GM06990 (cell line): Measurements from ENCODE around the gene ZNF804A.

Experiments
- DNase-seq: peaks from one replicate; pipeline ENCODE4 v3.0.0-alpha.2; 2011; ENCODE audit not compliant: insufficient read length; ENCODE audit errors: extremely low read depth
- H3K27me3 ChIP-seq: replicated peaks from 2 replicates; pipeline ENCODE4 v1.6.0; 2011; ENCODE audit warnings: low read length; ENCODE audit not compliant: control insufficient read depth, insufficient read depth
- H3K36me3 ChIP-seq: 2 replicates; pipeline ENCODE4 v1.5.1; 2011; ENCODE audit warnings: low read length; ENCODE audit not compliant: control insufficient read depth, insufficient read depth
- H3K4me3 ChIP-seq: replicated peaks from 2 replicates; pipeline ENCODE4 v1.5.1; 2011; ENCODE audit warnings: low read depth, mild to moderate bottlenecking, control low read depth, low read length
- TF ChIP-seq, protein P1 (sequence below): IDR thresholded peaks from 2 replicates; pipeline ENCODE4 v1.5.1; 2011; ENCODE audit warnings: low read length, control low read depth, mild to moderate bottlenecking, inconsistent platforms; ENCODE audit not compliant: insufficient read depth, poor library complexity, severe bottlenecking

ZNF804A gene

GRCh38 chr2:184890311-184890710 is 292.0 kb downstream of the ZNF804A start:
- TF ChIP-seq, protein P1, sequence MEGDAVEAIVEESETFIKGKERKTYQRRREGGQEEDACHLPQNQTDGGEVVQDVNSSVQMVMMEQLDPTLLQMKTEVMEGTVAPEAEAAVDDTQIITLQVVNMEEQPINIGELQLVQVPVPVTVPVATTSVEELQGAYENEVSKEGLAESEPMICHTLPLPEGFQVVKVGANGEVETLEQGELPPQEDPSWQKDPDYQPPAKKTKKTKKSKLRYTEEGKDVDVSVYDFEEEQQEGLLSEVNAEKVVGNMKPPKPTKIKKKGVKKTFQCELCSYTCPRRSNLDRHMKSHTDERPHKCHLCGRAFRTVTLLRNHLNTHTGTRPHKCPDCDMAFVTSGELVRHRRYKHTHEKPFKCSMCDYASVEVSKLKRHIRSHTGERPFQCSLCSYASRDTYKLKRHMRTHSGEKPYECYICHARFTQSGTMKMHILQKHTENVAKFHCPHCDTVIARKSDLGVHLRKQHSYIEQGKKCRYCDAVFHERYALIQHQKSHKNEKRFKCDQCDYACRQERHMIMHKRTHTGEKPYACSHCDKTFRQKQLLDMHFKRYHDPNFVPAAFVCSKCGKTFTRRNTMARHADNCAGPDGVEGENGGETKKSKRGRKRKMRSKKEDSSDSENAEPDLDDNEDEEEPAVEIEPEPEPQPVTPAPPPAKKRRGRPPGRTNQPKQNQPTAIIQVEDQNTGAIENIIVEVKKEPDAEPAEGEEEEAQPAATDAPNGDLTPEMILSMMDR = no peak
- Histone ChIP-seq H3K4me3 (no peak overlapping the region; the same call in 1 of the 2 replicates), H3K36me3 (no peaks in the 10 kb centered on the region), H3K27me3 (no peaks in the 10 kb centered on the region)
- DNase-seq = no peak

GRCh38 chr2:184904991-184905390 is 306.7 kb downstream of the ZNF804A start:
- DNase-seq = no peak
- H3K4me3 ChIP-seq = no peak overlapping the region
- TF ChIP-seq, protein P1 = no peak
- H3K27me3 ChIP-seq = no peaks in the 10 kb centered on the region
- no peaks in the 10 kb centered on the region for H3K36me3 ChIP-seq

GRCh38 chr2:184906160-184906559 is 307.8 kb downstream of the ZNF804A start:
- no peaks in the 10 kb centered on the region for H3K36me3 ChIP-seq
- no peaks in the 10 kb centered on the region for H3K27me3 ChIP-seq
- DNase-seq = no peak
- TF ChIP-seq, protein P1 = no peak
- no peak overlapping the region for H3K4me3 ChIP-seq

DNA sequence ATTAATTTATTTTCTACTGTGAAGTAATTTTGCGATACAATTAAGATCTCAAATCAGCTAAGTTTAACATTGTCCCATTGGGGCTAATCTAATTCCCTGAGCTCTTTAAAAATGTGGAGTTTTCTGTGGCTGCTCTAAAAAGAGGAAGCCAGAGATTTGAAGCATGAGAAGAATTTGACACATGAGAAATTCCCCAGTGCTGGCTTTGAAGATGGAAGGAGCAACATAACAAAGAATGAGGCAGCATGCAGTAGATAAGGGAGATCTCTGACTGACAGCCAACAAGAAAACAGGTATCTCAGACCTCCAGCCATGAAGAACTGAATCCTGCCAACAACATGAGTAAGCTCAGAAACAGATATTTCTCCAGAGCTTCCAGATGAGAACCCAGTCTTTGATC is 308.4 kb downstream of the ZNF804A start:
- H3K36me3 ChIP-seq = no peaks in the 10 kb centered on the region
- no peak for DNase-seq
- H3K27me3 ChIP-seq = no peaks in the 10 kb centered on the region
- TF ChIP-seq, protein P1 = no peak
- no peak overlapping the region for H3K4me3 ChIP-seq

DNA sequence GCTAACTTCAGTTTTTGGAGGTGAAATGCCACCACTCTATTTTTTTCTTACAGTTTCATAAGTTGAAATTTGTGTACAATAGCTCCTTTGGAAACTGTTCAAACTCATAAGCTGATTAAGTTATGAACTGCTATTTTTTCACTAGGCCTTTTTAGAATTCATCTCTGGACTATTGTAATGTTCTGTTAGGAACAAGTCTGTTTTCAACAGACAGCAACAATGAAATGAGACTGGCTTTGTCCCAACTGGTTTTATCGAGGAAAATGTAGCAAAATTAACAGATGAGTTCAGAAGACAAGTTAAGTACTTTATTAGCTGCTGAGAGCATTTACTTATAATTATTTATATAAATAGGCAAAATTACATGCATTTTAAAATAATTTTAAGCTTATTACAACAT is 310.6 kb downstream of the ZNF804A start:
- DNase-seq = no peak
- no peaks in the 10 kb centered on the region for H3K27me3 ChIP-seq

More for the DNA sequence above, 310.6 kb downstream of the ZNF804A start:
- no peaks in the 10 kb centered on the region for H3K36me3 ChIP-seq
- TF ChIP-seq, protein P1 = no peak
- H3K4me3 ChIP-seq = no peak overlapping the region
